NCI-H2196 (cell line): Measurements from ENCODE around the gene ZNF467.

Experiments
- DNase-seq: peaks from one replicate; lab custom pipeline; 2025; ENCODE audit not compliant: unreplicated experiment; lab: John Stamatoyannopoulos, UW

The ZNF467 gene

GRCh38 chr7:149729586-149729982 lies 43.8 kb downstream of the ZNF467 start:
- DNase-seq: no peak

- no peak for DNase-seq
Observed at GRCh38 chr7:149728491-149729375, 44.7 kb downstream of the ZNF467 start.

- DNase-seq: no peak
Observed at GRCh38 chr7:149727899-149728476, 45.4 kb downstream of the ZNF467 start.

- DNase-seq: no peak
Observed at GRCh38 chr7:149727053-149727898, 46.1 kb downstream of the ZNF467 start.

DNA sequence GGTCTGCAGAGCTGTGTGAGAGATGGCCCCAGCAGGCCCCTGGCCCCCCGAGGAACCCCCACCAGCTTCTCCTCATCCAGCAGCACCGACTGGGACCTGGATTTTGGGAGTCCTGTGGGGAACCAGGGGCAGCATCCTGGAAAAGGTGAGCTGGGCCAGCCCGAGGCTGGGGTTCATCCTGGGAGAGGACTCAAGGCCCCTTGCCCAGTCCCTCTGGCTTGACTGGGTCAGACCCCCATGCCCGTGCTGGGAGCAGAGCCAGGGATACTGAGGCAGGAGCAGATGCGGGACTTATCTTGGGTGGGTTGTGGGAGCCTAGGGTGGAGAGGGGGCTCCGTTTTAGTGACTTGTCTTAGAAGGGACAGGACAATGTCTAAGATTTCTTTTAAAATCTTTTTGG lies 47.5 kb downstream of the ZNF467 start:
- DNase-seq: no peak

DNA sequence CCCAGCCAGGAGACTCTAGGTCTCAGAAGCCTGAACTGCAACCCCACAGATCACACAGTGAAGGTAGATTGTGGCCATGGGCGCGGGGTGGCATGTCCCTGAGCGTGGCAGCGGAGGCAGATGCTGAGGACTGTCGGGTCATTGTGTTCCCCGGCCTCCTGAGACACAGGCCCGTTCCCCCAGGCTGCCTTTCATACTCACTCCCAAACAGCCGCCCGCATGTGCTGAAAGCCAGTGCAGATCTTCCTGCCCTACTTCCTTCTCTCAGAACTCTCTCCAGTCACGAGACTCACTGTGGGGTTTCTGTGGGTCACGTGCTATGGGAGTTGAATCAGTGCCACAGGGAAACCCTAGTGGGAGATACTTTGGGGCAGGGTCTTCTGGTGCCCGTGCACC lies 48.0 kb downstream of the ZNF467 start:
- DNase-seq: no peak

DNA sequence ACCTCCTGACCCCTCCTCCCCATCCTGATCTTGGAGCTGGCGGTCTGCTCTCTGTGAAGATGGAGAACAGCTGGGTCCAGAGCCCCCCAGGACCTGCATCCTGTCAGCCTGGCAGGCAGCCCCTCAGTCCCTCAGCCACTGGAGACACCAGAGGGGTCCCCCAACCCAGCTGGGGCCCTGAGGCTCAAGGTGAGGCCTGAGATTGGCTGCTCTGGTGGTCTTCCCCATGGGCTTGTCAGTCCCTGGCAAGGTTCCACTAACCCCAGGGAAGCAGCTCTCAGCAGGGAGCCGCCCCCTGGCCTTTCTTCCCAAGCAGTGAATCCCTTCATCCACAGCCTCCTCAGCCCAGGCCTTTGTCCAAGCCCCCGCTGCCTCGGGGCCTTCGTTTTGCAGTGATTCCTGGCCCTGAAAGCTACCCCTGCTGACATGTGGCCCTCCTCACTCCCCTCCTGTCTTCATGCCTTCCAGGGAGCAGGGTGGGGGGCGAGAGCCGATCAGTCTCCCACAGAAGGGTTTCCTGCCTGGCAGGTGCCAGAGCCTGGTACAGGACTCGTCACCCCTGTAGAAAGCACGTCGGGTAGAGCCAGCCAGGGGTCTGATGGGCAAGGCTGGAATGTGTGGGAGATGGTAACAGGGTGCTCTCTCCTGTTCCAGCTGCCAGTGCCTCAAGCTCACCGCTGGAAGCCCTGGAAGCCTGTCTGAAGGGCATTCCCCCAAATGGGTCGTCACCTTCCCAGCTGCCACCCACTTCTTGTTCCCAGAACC lies 48.5 kb downstream of the ZNF467 start:
- no peak for DNase-seq

DNA sequence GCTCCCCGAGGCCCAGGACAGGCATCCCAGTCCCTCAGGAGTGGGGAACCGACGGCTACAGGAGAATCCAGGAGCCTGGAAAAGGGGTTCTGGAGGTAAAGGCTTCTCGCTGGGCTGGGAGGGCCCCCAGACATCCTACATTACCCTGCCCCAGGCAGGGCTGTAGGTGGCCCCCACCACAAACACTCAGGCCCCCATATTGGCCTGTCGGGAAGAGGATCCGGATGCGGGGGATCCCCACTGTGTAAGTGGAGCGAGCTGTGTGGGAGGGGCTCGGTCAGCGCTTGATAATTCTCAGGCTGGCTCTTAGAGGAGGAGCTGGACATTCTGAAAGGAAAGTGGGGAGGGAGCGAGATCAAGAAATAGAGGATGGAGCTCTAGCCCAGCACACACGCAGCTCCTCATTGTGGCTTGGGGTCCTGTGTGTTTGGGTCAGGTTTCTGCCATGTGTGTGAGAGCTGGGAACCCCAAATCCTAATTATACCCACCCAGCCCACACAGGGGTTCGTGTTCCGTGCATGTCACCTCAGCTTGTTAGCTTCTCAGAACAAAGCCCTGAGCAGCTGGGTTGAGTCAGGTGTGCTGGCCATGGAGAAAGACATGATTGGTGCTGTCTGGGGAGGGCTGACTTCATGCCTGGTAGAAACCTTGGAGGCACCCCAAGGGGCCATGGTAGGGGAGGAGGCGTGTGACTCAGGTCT lies 49.4 kb downstream of the ZNF467 start:
- DNase-seq: no peak

- no peak for DNase-seq
Observed at GRCh38 chr7:149723082-149723767, 50.2 kb downstream of the ZNF467 start.

- no peak for DNase-seq
Observed at GRCh38 chr7:149722356-149722957, 50.9 kb downstream of the ZNF467 start.

DNA sequence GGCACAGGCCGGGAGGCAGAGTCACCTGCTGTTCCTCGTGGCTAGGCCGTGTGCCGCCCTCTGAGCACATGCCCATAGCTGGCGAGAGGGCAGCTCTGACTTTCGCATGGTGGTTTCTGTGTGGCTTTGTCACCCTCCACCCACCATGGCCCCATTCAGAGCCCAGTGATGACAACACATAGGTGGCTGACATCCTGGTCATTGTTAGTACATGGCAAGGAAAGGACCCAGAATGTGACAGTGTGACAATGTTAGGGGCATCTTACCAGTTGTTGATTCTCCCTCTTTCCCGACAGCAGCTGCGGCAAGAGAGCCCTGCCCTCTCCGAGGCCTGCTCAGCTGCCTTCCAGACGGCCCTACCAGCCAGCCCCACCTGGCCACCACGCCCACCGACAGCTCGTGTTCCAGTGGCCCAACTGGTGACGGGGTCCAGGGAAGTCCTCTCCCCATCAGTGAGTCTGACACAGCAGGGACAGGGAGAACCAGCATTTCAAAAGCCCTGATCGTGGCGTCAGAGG lies 52.2 kb downstream of the ZNF467 start:
- no peak for DNase-seq

- no peak for DNase-seq
Observed at GRCh38 chr7:149720372-149721083, 52.9 kb downstream of the ZNF467 start.

DNA sequence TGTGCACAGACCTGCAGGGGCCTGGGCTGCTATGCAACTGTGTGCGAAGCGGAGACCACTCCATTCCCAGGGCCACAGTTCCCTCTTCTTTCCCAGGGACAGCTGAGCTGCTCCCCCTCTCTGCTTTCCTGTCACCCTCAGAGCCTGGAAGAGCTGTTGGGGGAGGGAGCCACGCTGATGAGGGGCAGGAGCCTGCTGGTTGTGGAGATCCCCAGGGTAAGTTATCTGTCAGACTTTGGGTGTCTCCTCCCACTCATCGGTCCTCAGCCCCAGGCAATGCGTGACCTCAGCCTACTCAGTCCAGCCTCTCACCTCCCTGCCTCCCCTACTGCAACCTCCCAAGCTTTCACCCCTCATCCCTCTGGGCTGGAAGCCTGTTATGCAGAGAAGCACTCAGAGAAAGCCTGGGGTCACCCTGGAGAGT lies 53.5 kb downstream of the ZNF467 start:
- DNase-seq: no peak

DNA sequence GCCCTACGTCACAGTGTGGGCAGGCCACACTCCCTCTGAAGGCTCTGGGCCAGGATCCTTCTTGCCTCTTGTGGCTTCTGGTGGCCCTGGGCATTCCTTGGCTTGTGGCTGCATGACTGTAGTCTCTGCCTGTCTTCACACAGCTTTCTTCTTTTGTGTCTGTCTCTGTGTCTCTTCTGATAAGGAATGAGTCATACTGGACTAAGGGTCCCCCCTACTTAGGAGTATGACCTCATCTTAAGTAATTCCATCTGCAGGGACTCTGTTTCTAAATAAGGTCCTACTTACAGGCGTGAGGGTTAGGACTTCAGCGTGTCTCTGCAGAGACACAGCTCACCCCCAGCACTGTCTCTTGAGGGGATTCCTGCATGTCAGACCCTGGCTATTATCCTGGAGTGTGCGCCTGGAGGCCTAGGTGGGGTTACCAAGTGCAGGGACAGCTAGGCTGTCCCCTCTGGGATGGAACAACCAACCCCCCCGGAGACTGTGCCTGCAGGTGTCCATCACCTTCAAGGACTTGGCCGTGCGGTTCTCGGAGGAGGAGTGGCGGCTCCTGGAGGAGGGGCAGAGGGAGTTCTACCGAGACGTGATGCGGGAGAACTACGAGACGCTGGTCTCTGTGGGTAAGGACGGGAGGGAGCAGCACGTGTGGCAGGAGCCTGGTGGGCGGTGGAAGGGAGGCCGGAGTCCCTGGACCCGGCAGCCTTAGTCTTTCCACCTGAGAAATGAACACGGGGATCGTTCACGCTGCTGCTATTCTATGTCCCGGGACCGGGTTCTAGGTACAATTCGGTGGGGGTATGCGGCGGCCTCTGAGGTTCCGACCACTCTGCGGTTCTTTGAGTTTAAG lies 54.1 kb downstream of the ZNF467 start:
- DNase-seq: no peak

DNA sequence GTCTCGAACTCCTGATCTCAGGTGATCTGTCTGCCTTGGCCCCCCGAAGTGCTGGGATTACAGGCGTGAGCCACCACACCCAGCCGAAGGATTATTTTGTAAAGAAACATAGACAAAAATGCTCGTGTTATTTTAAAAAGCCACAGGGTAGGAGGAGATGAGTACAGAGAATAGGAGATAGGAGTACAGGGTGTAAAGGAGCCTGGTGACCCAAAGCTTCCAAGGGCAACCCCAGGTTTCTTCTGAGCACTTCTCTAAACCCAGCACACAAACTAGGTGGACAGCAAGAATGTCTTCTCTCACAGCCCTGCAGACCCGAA lies 54.7 kb downstream of the ZNF467 start:
- no peak for DNase-seq

GRCh38 chr7:149717481-149717880 lies 55.9 kb downstream of the ZNF467 start:
- no peak for DNase-seq

DNA sequence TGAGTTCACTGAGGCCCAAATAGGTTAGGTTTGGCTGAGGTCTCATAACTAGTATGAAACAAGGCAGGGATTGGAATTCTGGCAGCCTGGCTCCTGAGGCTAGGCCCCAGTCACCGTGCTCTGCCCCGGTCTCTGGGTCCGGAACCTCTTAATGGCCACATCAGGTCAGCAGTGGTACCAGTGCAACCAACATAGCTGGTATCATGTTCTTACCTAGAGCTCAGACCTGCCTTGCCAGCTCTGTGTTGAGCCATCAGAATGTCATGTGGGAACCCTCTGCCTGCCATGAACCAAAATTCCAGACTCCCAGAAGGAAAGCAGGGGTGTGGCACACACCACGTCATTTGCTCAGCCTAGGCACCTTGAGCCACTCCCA lies 56.5 kb downstream of the ZNF467 start:
- no peak for DNase-seq
